Parathyroid adenoma (tissue), 2 donors: ENCODE data around the gene DAB2IP.

Experiments used
- H2AFZ ChIP-seq: fragments of 300-600 bp; sonication (generic); one replicate; pipeline ENCODE4 v1.7.0; 2017; ENCODE audit warnings: antibody characterized with exemption, mild to moderate bottlenecking
- H3K27ac ChIP-seq: fragments of 300-600 bp; sonication (generic); one replicate; pipeline ENCODE4 v1.7.0; 2017
- H3K27me3 ChIP-seq: fragments of 300-600 bp; sonication (generic); one replicate; pipeline ENCODE4 v1.7.0; 2017; ENCODE audit warnings: low read length; ENCODE audit not compliant: control insufficient read depth, insufficient read depth
- H3K36me3 ChIP-seq: fragments of 300-600 bp; sonication (generic); one replicate; pipeline ENCODE4 v1.7.0; 2017; ENCODE audit warnings: low read length; ENCODE audit not compliant: control insufficient read depth, insufficient read depth
- H3K4me1 ChIP-seq: fragments of 300-600 bp; sonication (generic); one replicate; pipeline ENCODE4 v1.7.0; 2017; ENCODE audit warnings: control low read depth
- H3K4me2 ChIP-seq: fragments of 300-600 bp; sonication (generic); one replicate; pipeline ENCODE4 v1.7.0; 2017; ENCODE audit warnings: low read length
- H3K4me3 ChIP-seq: fragments of 300-600 bp; sonication (generic); one replicate; pipeline ENCODE4 v1.7.0; 2017; ENCODE audit warnings: low read depth, low read length
- H3K79me2 ChIP-seq: fragments of 300-600 bp; sonication (generic); one replicate; pipeline ENCODE4 v1.7.0; 2017; ENCODE audit warnings: control low read depth
- H3K9ac ChIP-seq: fragments of 300-600 bp; sonication (generic); one replicate; pipeline ENCODE4 v1.7.0; 2017; ENCODE audit warnings: mild to moderate bottlenecking
- H3K9me3 ChIP-seq: fragments of 300-600 bp; sonication (generic); one replicate; pipeline ENCODE4 v1.7.0; 2017; ENCODE audit warnings: low read length; ENCODE audit not compliant: control insufficient read depth
- CTCF ChIP-seq: fragments of 300-600 bp; sonication (generic); IDR thresholded peaks from one replicate; pipeline ENCODE4 v1.7.0; 2017; ENCODE audit warnings: antibody characterized with exemption, mild to moderate bottlenecking
- donor health status: primary hyperparathyroidism.

Gene DAB2IP

GRCh38 chr9:121701736-121702261 lies 50.4 kb downstream of the DAB2IP start:
- Histone ChIP-seq H3K36me3 (no peaks in the 10 kb centered on the region), H3K4me2 (no peak overlapping the region), H3K27ac (peak overlapping the region; percentile 78), H3K9ac (no peak overlapping the region), H3K27me3 (no peaks in the 10 kb centered on the region), H3K4me3 (no peak overlapping the region), H3K79me2 (peaks cover 27% of the 10 kb centered on the region), H2AFZ (no peak overlapping the region), H3K4me1 (peaks cover 6% of the 10 kb centered on the region), H3K9me3 (no peaks in the 10 kb centered on the region)
- TF ChIP-seq CTCF: no peak

- no peaks in the 10 kb centered on the region for H3K9me3 ChIP-seq
- H2AFZ ChIP-seq: no peak overlapping the region
- peaks cover 6% of the 10 kb centered on the region for H3K4me1 ChIP-seq
- no peaks in the 10 kb centered on the region for H3K36me3 ChIP-seq
- no peaks in the 10 kb centered on the region for H3K27me3 ChIP-seq
- peaks cover 36% of the 10 kb centered on the region for H3K79me2 ChIP-seq
- no peak for TF ChIP-seq CTCF
- H3K9ac ChIP-seq: no peak overlapping the region
- no peak overlapping the region for H3K27ac ChIP-seq
- no peak overlapping the region for H3K4me3 ChIP-seq
- no peak overlapping the region for H3K4me2 ChIP-seq
These were observed 51.7 kb downstream of the DAB2IP start for GRCh38 chr9:121703014-121703734.

- Histone ChIP-seq H3K4me3 (no peak overlapping the region), H3K9ac (no peak overlapping the region), H3K27me3 (no peaks in the 10 kb centered on the region), H3K79me2 (peaks cover 36% of the 10 kb centered on the region), H3K4me2 (no peak overlapping the region), H2AFZ (no peak overlapping the region), H3K4me1 (peaks cover 6% of the 10 kb centered on the region), H3K9me3 (no peaks in the 10 kb centered on the region), H3K36me3 (no peaks in the 10 kb centered on the region), H3K27ac (no peak overlapping the region)
- TF ChIP-seq CTCF: no peak
These were observed 52.8 kb downstream of the DAB2IP start for GRCh38 chr9:121704281-121704680.

- no peak overlapping the region for H3K4me3 ChIP-seq
- no peaks in the 10 kb centered on the region for H3K27me3 ChIP-seq
- H3K79me2 ChIP-seq: peaks cover 44% of the 10 kb centered on the region
- no peak for TF ChIP-seq CTCF
- H3K36me3 ChIP-seq: no peaks in the 10 kb centered on the region
- no peak overlapping the region for H3K9ac ChIP-seq
- H3K4me2 ChIP-seq: no peak overlapping the region
- H3K4me1 ChIP-seq: peaks cover 6% of the 10 kb centered on the region
- H3K9me3 ChIP-seq: no peaks in the 10 kb centered on the region
- H3K27ac ChIP-seq: no peak overlapping the region
- no peak overlapping the region for H2AFZ ChIP-seq
These were observed 54.8 kb downstream of the DAB2IP start for GRCh38 chr9:121706149-121706750.
